GM13977 (cell line): ENCODE measurements around the gene KISS1R.

ENCODE experiments used
- DNase-seq: peaks from one replicate; pipeline ENCODE4 v3.0.0; 2012; ENCODE audit warnings: low spot score
- CTCF ChIP-seq: IDR thresholded peaks from 2 replicates; pipeline ENCODE4 v1.5.1; 2012; ENCODE audit warnings: mild to moderate bottlenecking, control low read depth; ENCODE audit not compliant: insufficient read depth; ENCODE audit errors: extremely low read depth, missing control alignments
- in situ Hi-C: fragments of 300-500 bp; cut with MboI; formaldehyde crosslinking; loops from one replicate; pipeline ENCODE4 v1.12.0; 2022; ENCODE audit warnings: low sequenced_read_pairs, low pct_unique_long_range_greater_than_20kb, mixed read lengths, inconsistent platforms; ENCODE audit not compliant: unreplicated experiment

The KISS1R gene

GRCh38 chr19:944663-945241 lies 27.6 kb downstream of the KISS1R start:
- in situ Hi-C loops: no loop called here
- no peak for DNase-seq
- no peak for TF ChIP-seq CTCF

- no peak for TF ChIP-seq CTCF
- DNase-seq: no peak
- in situ Hi-C loops: no loop called here
These were observed 28.5 kb downstream of the KISS1R start for GRCh38 chr19:945401-946252.

GRCh38 chr19:947090-947706 lies 30.1 kb downstream of the KISS1R start:
- in situ Hi-C loops: no loop called here
- TF ChIP-seq CTCF: peak; percentile 36
- DNase-seq: peak; percentile 65

GRCh38 chr19:947707-948539 lies 30.8 kb downstream of the KISS1R start:
- no peak for TF ChIP-seq CTCF
- peak; percentile 93 for DNase-seq

GRCh38 chr19:948842-949496 lies 31.8 kb downstream of the KISS1R start:
- no peak for TF ChIP-seq CTCF
- in situ Hi-C loops: no loop called here
- no peak for DNase-seq

More at GRCh38 chr19:947707-948539, 30.8 kb downstream of the KISS1R start:
- in situ Hi-C loops: no loop called here
